ENCODE measurements around the gene MMGT1. TPM values are rescaled to one million over a fixed set of nuclear protein-coding genes. Genes with fewer than 3 reads are reported as not detected.
A peak's percentile ranks its signal among the peaks of the same experiment; 100 is the strongest.

The MMGT1 gene
- total and polyA plus RNA-seq, 4 experiments from 2014 or later: 9.1 to 29.0 (median 21.1) TPM

DNA sequence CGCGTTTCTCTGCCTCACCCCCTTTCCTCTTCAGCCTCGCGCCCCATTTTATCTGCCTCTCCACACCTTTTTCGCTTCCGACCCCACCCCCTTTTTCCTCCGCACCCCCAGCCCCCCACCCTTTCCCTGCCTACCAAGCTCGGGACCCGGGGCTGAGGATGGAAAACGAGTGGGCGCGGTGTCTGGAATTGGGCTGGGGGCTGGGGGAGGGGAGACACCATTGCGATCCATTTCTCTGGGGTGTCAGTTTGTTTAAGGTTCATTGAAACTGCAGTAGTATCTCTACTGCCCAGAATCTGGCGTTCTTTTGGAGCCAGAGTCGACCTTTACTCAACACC is 12.2 kb upstream of the MMGT1 start:
- Histone ChIP-seq H3K36me3 (ENCODE audit: insufficient read depth, low read length) (no peaks in the 10 kb centered on the region), H3K27me3 (ENCODE audit: insufficient read depth, low read length) (no peaks in the 10 kb centered on the region), H3K27ac (ENCODE audit: low read depth, low read length) (peak overlapping the region; percentile 67), H3K9me3 (ENCODE audit: control insufficient read depth in 1 of 2, low read length in 2 of 2) (no peaks in the 10 kb centered on the region), H3K4me3 (ENCODE audit: low read length in 2 of 2) (peak overlapping the region; percentile 47 to 80), H3K4me1 (ENCODE audit: insufficient read depth, low read length) (peaks cover 49% of the 10 kb centered on the region)
- Mint-ChIP-seq H3K27me3 (no peaks in the 10 kb centered on the region), H3K4me3 (peak overlapping the region; percentile 89 to 94 (median 92)), H3K4me1 (peaks cover 30 to 83% (median 51%) of the 10 kb centered on the region in 4 donors), H3K27ac (peak overlapping the region; percentile 87 to 93 (median 91)), H3K36me3 (peaks cover 0 to 14% of the 10 kb centered on the region in 2 donors), H3K9me3 (no peaks in the 10 kb centered on the region)
- peak in 2 of 5 donors; percentile 2 to 8 for DNase-seq
- intact Hi-C loops (cut with micrococcal nuclease): loop anchor here (1.0 to 5.0 kb wide), 3 partner anchors 12 to 511 kb away; partner anchors contain the start of gene HTATSF1
- POLR2A ChIA-PET (ENCODE audit: partially characterized antibody): interaction anchor here (0.8 to 1.4 kb wide), 2 partner anchors 10 to 12 kb away, joined by 3 to 6 read pairs; partner anchors contain the start of gene MMGT1
- CTCF ChIA-PET (ENCODE audit: partially characterized antibody): no interaction called here

GRCh38 chrX:135985157-135985972 is 11.6 kb upstream of the MMGT1 start, which contains the start of gene SLC9A6:
Gene SLC9A6 (plus strand): TSS chrX:135985435. CDS start chrX:135985659, 224 bp downstream.
- Mint-ChIP-seq H3K27me3 (no peaks in the 10 kb centered on the region), H3K4me3 (peak within 1 kb of the TSS; percentile 89 to 98 (median 92)), H3K36me3 (peaks cover 0 to 14% of the 10 kb centered on the region in 2 donors), H3K9me3 (no peaks in the 10 kb centered on the region), H3K4me1 (peaks cover 30 to 85% (median 52%) of the 10 kb centered on the region in 4 donors), H3K27ac (peak within 1 kb of the TSS; percentile 89 to 93 (median 92))
- H3K27me3 ChIP-seq (ENCODE audit: insufficient read depth, low read length): no peaks in the 10 kb centered on the region
- no peaks in the 10 kb centered on the region for H3K9me3 ChIP-seq (ENCODE audit: control insufficient read depth in 1 of 2, low read length in 2 of 2)
- intact Hi-C loops (cut with micrococcal nuclease): loop anchor here (1.0 to 5.0 kb wide), 3 partner anchors 11 to 512 kb away; partner anchors contain the start of gene HTATSF1
- H3K4me1 ChIP-seq (ENCODE audit: insufficient read depth, low read length): peaks cover 49% of the 10 kb centered on the region
- ChIA-PET POLR2A (ENCODE audit: partially characterized antibody) (interaction anchor here (0.6 to 2.6 kb wide), 4 partner anchors 10 to 464 kb away, joined by 3 to 35 read pairs (median 3); partner anchors contain the start of genes INTS6L and MMGT1), CTCF (ENCODE audit: partially characterized antibody) (no interaction called here)
- peak within 1 kb of the TSS; percentile 47 to 80 for H3K4me3 ChIP-seq (ENCODE audit: low read length in 2 of 2)
- no peaks in the 10 kb centered on the region for H3K36me3 ChIP-seq (ENCODE audit: insufficient read depth, low read length)
- DNase-seq: peak; percentile 56 to 74 (median 64)
- peak within 1 kb of the TSS; percentile 67 for H3K27ac ChIP-seq (ENCODE audit: low read depth, low read length)

DNA sequence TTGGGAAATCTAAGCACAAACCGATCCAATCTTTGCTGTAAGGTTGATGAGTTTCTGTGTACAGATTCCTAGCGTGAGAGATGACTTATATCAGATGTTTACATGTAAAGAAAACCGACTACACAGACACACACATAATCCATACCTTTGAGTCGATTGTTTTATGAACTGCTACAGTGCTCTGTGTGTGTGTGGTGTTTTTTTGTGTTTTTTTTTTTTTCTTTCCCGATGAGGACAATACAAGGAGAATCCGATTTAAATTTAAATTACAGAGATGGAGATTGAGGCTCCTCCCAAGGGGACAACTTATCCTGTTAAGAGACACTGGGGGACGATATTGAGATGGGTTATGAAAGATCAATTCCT is 11.0 kb upstream of the MMGT1 start:
- Mint-ChIP-seq H3K27me3 (no peaks in the 10 kb centered on the region), H3K27ac (peak overlapping the region; percentile 83 to 93 (median 90)), H3K36me3 (peaks cover 0 to 14% of the 10 kb centered on the region in 2 donors), H3K4me3 (peak overlapping the region; percentile 77 to 98 (median 84)), H3K4me1 (peaks cover 30 to 85% (median 52%) of the 10 kb centered on the region in 4 donors), H3K9me3 (no peaks in the 10 kb centered on the region)
- H3K27me3 ChIP-seq (ENCODE audit: insufficient read depth, low read length): no peaks in the 10 kb centered on the region
- H3K4me1 ChIP-seq (ENCODE audit: insufficient read depth, low read length): peaks cover 49% of the 10 kb centered on the region
- POLR2A ChIA-PET (ENCODE audit: partially characterized antibody): interaction anchor here (0.6 to 2.6 kb wide), 4 partner anchors 10 to 933 kb away, joined by 3 to 35 read pairs (median 4); partner anchors contain the start of genes INTS6L, MMGT1 and RTL8A
- DNase-seq: no peak
- peak overlapping the region; percentile 36 to 80 for H3K4me3 ChIP-seq (ENCODE audit: low read length in 2 of 2)
- CTCF ChIA-PET (ENCODE audit: partially characterized antibody): interaction anchor here (1.5 kb wide), 1 partner anchor 10 kb away, joined by 7 read pairs; no protein-coding TSS in a partner anchor
- peak overlapping the region; percentile 67 for H3K27ac ChIP-seq (ENCODE audit: low read depth, low read length)
- intact Hi-C loops (cut with micrococcal nuclease): loop anchor here (1.0 to 5.0 kb wide), 3 partner anchors 10 to 513 kb away; partner anchors contain the start of gene HTATSF1
- no peaks in the 10 kb centered on the region for H3K9me3 ChIP-seq (ENCODE audit: control insufficient read depth in 1 of 2, low read length in 2 of 2)
- H3K36me3 ChIP-seq (ENCODE audit: insufficient read depth, low read length): no peaks in the 10 kb centered on the region

- H3K36me3 ChIP-seq (ENCODE audit: insufficient read depth, low read length): no peaks in the 10 kb centered on the region
- intact Hi-C loops (cut with micrococcal nuclease): loop anchor here (2.0 kb wide), 1 partner anchor 15 kb away; no protein-coding TSS in a partner anchor
- CTCF ChIA-PET (ENCODE audit: partially characterized antibody): interaction anchor here (1.5 kb wide), 1 partner anchor 9 kb away, joined by 7 read pairs; no protein-coding TSS in a partner anchor
Measured at GRCh38 chrX:135984256-135984655, 10.5 kb upstream of the MMGT1 start.

DNA sequence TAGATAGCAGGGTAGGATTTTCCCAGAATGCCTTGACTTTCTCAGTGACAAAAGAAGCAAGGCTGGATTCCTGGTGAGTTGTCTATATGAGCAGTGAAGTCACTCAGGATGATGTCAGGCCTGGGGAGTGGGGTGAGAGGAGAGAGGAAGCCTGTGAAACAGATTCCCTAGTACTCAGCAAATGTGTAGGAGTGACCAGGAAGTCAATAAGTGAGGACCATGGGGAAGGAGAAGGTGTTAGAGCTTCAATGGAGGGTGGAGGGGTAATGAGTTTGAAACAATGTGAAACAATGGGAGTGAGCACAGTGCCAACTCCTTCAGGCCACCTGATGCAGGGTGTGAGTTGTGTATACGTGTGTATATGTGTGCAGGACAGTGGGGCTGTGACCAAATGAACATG is 9.1 kb upstream of the MMGT1 start:
- Mint-ChIP-seq H3K4me3 (peak overlapping the region; percentile 77 to 98 (median 84)), H3K27ac (peak overlapping the region; percentile 83 to 91 (median 89)), H3K9me3 (peaks cover 0 to 1% (median 0%) of the 10 kb centered on the region in 8 donors), H3K4me1 (peaks cover 27 to 81% (median 50%) of the 10 kb centered on the region in 4 donors), H3K27me3 (no peaks in the 10 kb centered on the region), H3K36me3 (peaks cover 0 to 10% of the 10 kb centered on the region in 2 donors)
- no peak for DNase-seq
- Histone ChIP-seq H3K4me1 (ENCODE audit: insufficient read depth, low read length) (peaks cover 43% of the 10 kb centered on the region), H3K27me3 (ENCODE audit: insufficient read depth, low read length) (no peaks in the 10 kb centered on the region), H3K36me3 (ENCODE audit: insufficient read depth, low read length) (no peaks in the 10 kb centered on the region), H3K9me3 (ENCODE audit: control insufficient read depth in 1 of 2, low read length in 2 of 2) (no peaks in the 10 kb centered on the region), H3K27ac (ENCODE audit: low read depth, low read length) (peak overlapping the region; percentile 67), H3K4me3 (ENCODE audit: low read length in 2 of 2) (no peak overlapping the region)
- intact Hi-C loops (cut with micrococcal nuclease): no loop called here
- POLR2A ChIA-PET (ENCODE audit: partially characterized antibody): interaction anchor here (1.2 kb wide), 1 partner anchor 9 kb away, joined by 4 read pairs; the partner anchor contains the start of gene MMGT1
- CTCF ChIA-PET (ENCODE audit: partially characterized antibody): no interaction called here

More at GRCh38 chrX:135984256-135984655, 10.5 kb upstream of the MMGT1 start:
- H3K27ac Mint-ChIP-seq: peak overlapping the region; percentile 83 to 93 (median 90)
- H3K4me3 Mint-ChIP-seq: peak overlapping the region; percentile 77 to 98 (median 84)
- H3K27me3 Mint-ChIP-seq: no peaks in the 10 kb centered on the region
- H3K9me3 ChIP-seq (ENCODE audit: control insufficient read depth in 1 of 2, low read length in 2 of 2): no peaks in the 10 kb centered on the region
- POLR2A ChIA-PET (ENCODE audit: partially characterized antibody): interaction anchor here (0.6 to 2.6 kb wide), 3 partner anchors 10 to 932 kb away, joined by 3 to 35 read pairs (median 4); partner anchors contain the start of genes MMGT1 and RTL8A
- no peaks in the 10 kb centered on the region for H3K27me3 ChIP-seq (ENCODE audit: insufficient read depth, low read length)
- H3K9me3 Mint-ChIP-seq: peaks cover 0 to 1% (median 0%) of the 10 kb centered on the region in 8 donors
- peak overlapping the region; percentile 67 for H3K27ac ChIP-seq (ENCODE audit: low read depth, low read length)
- H3K4me1 Mint-ChIP-seq: peaks cover 28 to 83% (median 49%) of the 10 kb centered on the region in 4 donors
- H3K36me3 Mint-ChIP-seq: peaks cover 0 to 11% of the 10 kb centered on the region in 2 donors
- H3K4me1 ChIP-seq (ENCODE audit: insufficient read depth, low read length): peaks cover 47% of the 10 kb centered on the region
- peak overlapping the region in 1 of 2 donors; percentile 80 for H3K4me3 ChIP-seq (ENCODE audit: low read length in 2 of 2)
- DNase-seq: no peak

DNA sequence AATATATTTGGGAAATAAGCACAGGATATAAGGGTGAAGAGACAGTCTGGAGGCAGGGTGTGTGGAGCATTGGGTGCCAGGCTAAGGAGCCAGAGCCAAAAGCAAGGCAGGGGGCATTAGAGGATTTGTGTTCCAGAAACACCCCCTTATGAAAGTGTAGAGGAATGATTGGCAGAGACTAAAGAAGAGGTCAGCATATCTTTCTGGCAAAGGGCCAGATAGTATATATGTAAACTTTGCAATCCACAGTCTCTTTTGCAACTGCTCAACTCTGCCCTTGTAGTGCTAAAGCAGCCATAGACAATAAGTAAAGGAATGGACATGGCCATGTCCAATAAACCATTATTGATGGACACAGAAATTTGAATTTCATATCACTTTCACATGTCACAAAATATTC is 7.9 kb upstream of the MMGT1 start:
- Mint-ChIP-seq H3K4me1 (peaks cover 26 to 81% (median 52%) of the 10 kb centered on the region in 4 donors), H3K27me3 (no peaks in the 10 kb centered on the region), H3K4me3 (peak overlapping the region in 2 of 8 donors; percentile 13 to 52), H3K9me3 (peaks cover 0 to 1% (median 0%) of the 10 kb centered on the region in 8 donors), H3K27ac (peak overlapping the region in 5 of 7 donors; percentile 29 to 89 (median 57)), H3K36me3 (peaks cover 0 to 10% of the 10 kb centered on the region in 2 donors)
- no peak for DNase-seq
- Histone ChIP-seq H3K4me3 (ENCODE audit: low read length in 2 of 2) (no peak overlapping the region), H3K4me1 (ENCODE audit: insufficient read depth, low read length) (peaks cover 36% of the 10 kb centered on the region), H3K9me3 (ENCODE audit: control insufficient read depth in 1 of 2, low read length in 2 of 2) (no peaks in the 10 kb centered on the region), H3K27me3 (ENCODE audit: insufficient read depth, low read length) (no peaks in the 10 kb centered on the region), H3K27ac (ENCODE audit: low read depth, low read length) (no peak overlapping the region), H3K36me3 (ENCODE audit: insufficient read depth, low read length) (no peaks in the 10 kb centered on the region)
- ChIA-PET POLR2A (ENCODE audit: partially characterized antibody) (interaction anchor here (1.2 kb wide), 1 partner anchor 8 kb away, joined by 4 read pairs; the partner anchor contains the start of gene MMGT1), CTCF (ENCODE audit: partially characterized antibody) (no interaction called here)
- intact Hi-C loops (cut with micrococcal nuclease): no loop called here

Measured in CD4-positive, alpha-beta memory T cell (primary cell).